HL-60 (cell line): ENCODE data around the gene GLRX2.

ENCODE experiments used
- GABPA ChIP-seq: IDR thresholded peaks from 2 replicates; pipeline ENCODE4 v1.6.1; 2012; ENCODE audit warnings: low read depth
- POLR2AphosphoS5 ChIP-seq: IDR thresholded peaks from 2 replicates; pipeline ENCODE4 v1.6.1; 2012; ENCODE audit warnings: low read depth
- TF ChIP-seq, protein P1 (sequence below): IDR thresholded peaks from one replicate; pipeline ENCODE4 v1.5.1; 2011; ENCODE audit warnings: low read length, control low read depth, inconsistent platforms; ENCODE audit not compliant: insufficient read depth
- TF ChIP-seq, protein P2 (sequence below): IDR thresholded peaks from 2 replicates; pipeline ENCODE4 v1.6.1; 2012; ENCODE audit warnings: low read depth; ENCODE audit not compliant: insufficient replicate concordance

DNA sequence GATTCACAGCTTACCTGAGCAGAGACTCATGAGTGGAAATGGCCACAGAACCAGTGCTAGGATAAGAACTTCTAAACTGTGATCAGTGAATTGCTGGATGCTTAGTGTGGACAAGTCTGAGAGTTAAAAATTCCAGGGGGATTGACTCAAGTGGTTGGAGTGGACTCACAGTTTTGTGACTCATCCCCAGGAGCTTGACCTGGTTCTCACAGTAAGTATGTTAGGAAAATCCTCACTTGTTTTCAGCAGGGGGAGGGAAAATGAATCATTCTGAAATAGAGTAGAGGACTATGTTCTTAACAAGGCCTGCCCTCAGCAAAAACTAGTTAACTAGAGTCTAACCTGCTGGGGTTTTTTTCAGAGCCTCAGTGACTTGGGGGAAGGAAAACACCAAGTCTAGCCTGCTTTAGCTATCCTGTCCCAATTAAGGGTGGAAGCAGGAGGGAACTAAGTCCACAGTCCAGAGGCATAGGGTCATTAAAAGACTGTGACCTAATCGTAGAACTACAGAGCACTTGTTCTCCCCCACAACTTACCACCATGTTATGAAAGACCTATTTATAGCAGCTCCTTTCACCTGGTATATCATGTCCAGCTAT is 10.5 kb upstream of the GLRX2 start:
- TF ChIP-seq GABPA (no peak), POLR2AphosphoS5 (no peak)
- TF ChIP-seq, protein P1, sequence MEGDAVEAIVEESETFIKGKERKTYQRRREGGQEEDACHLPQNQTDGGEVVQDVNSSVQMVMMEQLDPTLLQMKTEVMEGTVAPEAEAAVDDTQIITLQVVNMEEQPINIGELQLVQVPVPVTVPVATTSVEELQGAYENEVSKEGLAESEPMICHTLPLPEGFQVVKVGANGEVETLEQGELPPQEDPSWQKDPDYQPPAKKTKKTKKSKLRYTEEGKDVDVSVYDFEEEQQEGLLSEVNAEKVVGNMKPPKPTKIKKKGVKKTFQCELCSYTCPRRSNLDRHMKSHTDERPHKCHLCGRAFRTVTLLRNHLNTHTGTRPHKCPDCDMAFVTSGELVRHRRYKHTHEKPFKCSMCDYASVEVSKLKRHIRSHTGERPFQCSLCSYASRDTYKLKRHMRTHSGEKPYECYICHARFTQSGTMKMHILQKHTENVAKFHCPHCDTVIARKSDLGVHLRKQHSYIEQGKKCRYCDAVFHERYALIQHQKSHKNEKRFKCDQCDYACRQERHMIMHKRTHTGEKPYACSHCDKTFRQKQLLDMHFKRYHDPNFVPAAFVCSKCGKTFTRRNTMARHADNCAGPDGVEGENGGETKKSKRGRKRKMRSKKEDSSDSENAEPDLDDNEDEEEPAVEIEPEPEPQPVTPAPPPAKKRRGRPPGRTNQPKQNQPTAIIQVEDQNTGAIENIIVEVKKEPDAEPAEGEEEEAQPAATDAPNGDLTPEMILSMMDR: no peak
- TF ChIP-seq, protein P2, sequence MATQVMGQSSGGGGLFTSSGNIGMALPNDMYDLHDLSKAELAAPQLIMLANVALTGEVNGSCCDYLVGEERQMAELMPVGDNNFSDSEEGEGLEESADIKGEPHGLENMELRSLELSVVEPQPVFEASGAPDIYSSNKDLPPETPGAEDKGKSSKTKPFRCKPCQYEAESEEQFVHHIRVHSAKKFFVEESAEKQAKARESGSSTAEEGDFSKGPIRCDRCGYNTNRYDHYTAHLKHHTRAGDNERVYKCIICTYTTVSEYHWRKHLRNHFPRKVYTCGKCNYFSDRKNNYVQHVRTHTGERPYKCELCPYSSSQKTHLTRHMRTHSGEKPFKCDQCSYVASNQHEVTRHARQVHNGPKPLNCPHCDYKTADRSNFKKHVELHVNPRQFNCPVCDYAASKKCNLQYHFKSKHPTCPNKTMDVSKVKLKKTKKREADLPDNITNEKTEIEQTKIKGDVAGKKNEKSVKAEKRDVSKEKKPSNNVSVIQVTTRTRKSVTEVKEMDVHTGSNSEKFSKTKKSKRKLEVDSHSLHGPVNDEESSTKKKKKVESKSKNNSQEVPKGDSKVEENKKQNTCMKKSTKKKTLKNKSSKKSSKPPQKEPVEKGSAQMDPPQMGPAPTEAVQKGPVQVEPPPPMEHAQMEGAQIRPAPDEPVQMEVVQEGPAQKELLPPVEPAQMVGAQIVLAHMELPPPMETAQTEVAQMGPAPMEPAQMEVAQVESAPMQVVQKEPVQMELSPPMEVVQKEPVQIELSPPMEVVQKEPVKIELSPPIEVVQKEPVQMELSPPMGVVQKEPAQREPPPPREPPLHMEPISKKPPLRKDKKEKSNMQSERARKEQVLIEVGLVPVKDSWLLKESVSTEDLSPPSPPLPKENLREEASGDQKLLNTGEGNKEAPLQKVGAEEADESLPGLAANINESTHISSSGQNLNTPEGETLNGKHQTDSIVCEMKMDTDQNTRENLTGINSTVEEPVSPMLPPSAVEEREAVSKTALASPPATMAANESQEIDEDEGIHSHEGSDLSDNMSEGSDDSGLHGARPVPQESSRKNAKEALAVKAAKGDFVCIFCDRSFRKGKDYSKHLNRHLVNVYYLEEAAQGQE: no peak
